ENCODE measurements around the gene GABRG2. TPM values are rescaled to one million over a fixed set of nuclear protein-coding genes. Genes with fewer than 3 reads are reported as not detected.

GABRG2 gene
- total and polyA plus RNA-seq, 2 experiments from 2014 or later: 3.5 to 5.3 TPM

- peak overlapping the region; percentile 86 for H3K4me3 Mint-ChIP-seq
These were observed 411 bp upstream of the GABRG2 start for GRCh38 chr5:162067162-162067561.

More at GRCh38 chr5:162067162-162067561, 411 bp upstream of the GABRG2 start:
- H3K4me3 ChIP-seq: peak overlapping the region; percentile 84
- no peaks in the 10 kb centered on the region; the same call in 2 of the 3 replicates for H3K9me3 Mint-ChIP-seq
- no peaks in the 10 kb centered on the region for H3K79me2 ChIP-seq (replicated peaks; ENCODE audit: insufficient read depth)
- H3K9me2 ChIP-seq (ENCODE audit: insufficient read depth): no peaks in the 10 kb centered on the region
- H3K27ac Mint-ChIP-seq: no peak overlapping the region
- H4K20me1 ChIP-seq (replicated peaks; ENCODE audit: insufficient read depth): 0 out of 2 replicates have a peak, but pooled peaks cover 4% of the 10 kb centered on the region
- H3K27me3 ChIP-seq (ENCODE audit: insufficient read depth): no peaks in the 10 kb centered on the region
- H2AFZ ChIP-seq: 0 out of 2 replicates have a peak overlapping the region, but pooled peaks have one; percentile 94
- H3K36me3 Mint-ChIP-seq (ENCODE audit: low read depth): no peaks in the 10 kb centered on the region
- peaks cover 13% of the 10 kb centered on the region for H3K4me1 ChIP-seq (ENCODE audit: insufficient read depth)
- DNase-seq (ENCODE audit: low spot score): peak; percentile 25
- no peaks in the 10 kb centered on the region for H3K36me3 ChIP-seq (ENCODE audit: insufficient read depth)
- TF ChIP-seq ZNF331 (CRISPR knock-in tag; IDR thresholded peaks at IDR 0.05; ENCODE audit: low read depth) (no peak), EZH2phosphoT487 (IDR thresholded peaks at IDR 0.05; ENCODE audit: unreplicated experiment) (no peak), REST (IDR thresholded peaks at IDR 0.05; ENCODE audit: unreplicated experiment) (no peak), JUNB (IDR thresholded peaks at IDR 0.05; ENCODE audit: unreplicated experiment) (no peak), CREB1 (CRISPR knock-in tag; IDR thresholded peaks at IDR 0.05; ENCODE audit: low read depth) (no peak), ETS1 (IDR thresholded peaks at IDR 0.05) (no peak), STAT1 (IDR thresholded peaks at IDR 0.05; ENCODE audit: unreplicated experiment) (no peak), ZNF114 (CRISPR knock-in tag; IDR thresholded peaks at IDR 0.05) (no peak), CTCF (conservative IDR thresholded peaks at IDR 0.05; ENCODE audit: low read depth in 2 of 2) (no peak), POLR2AphosphoS5 (IDR thresholded peaks at IDR 0.05; ENCODE audit: low read depth) (no peak), ZNF462 (CRISPR knock-in tag; IDR thresholded peaks at IDR 0.05) (no peak), NANOG (IDR thresholded peaks at IDR 0.05; ENCODE audit: borderline replicate concordance) (no peak)
- peak overlapping the region; percentile 87 for H3K4me2 ChIP-seq
- H3K4me1 Mint-ChIP-seq: peaks cover 22% of the 10 kb centered on the region
- no peaks in the 10 kb centered on the region for H3F3A ChIP-seq (replicated peaks; ENCODE audit: low read depth)
- no peak overlapping the region for H3K27ac ChIP-seq (ENCODE audit: low read depth)
- no peak; the same call in 1 of the 3 replicates for ATAC-seq
- peaks cover 5% of the 10 kb centered on the region for H3K27me3 Mint-ChIP-seq (ENCODE audit: insufficient read depth, low read depth, poor library complexity)

Data from GM23338 (cell line).